ENCODE results near the gene RNF220. TPM values are rescaled to one million over a fixed set of nuclear protein-coding genes. Genes with fewer than 3 reads are reported as not detected.

Gene RNF220
- total and polyA plus RNA-seq, 10 donors: 59.0 to 126 (median 71.7) TPM

GRCh38 chr1:44454704-44455103, 49.6 kb downstream of the RNF220 start:
- intact Hi-C loops (cut with DNase I; ENCODE audit: low total_unique reads): no loop called here
- no peak for DNase-seq
- Histone ChIP-seq H3K4me3 (no peak overlapping the region), H3K4me1 (peaks cover 0 to 5% (median 0%) of the 10 kb centered on the region in 6 donors), H3K36me3 (no peaks in the 10 kb centered on the region), H3K9me3 (peaks cover 0 to 9% (median 4%) of the 10 kb centered on the region in 8 donors), H3K27me3 (replicated peaks in 1 of 7) (peaks cover 0 to 25% (median 0%) of the 10 kb centered on the region in 7 donors), H3K27ac (no peak overlapping the region)
- TF ChIP-seq CTCF (IDR thresholded peaks at IDR 0.05 in 8 of 11, conservative IDR thresholded peaks at IDR 0.05 in 3 of 11) (no peak), POLR2A (IDR thresholded peaks at IDR 0.05) (no peak), POLR2AphosphoS5 (IDR thresholded peaks at IDR 0.05) (no peak)
- WGBS, 5 donors: 92 to 96% (median 95%) methylated on average over 3 of the region's 3 CpGs

- H3K27me3 ChIP-seq (replicated peaks in 1 of 7): peaks cover 0 to 37% (median 0%) of the 10 kb centered on the region in 7 donors
- intact Hi-C loops (cut with DNase I; ENCODE audit: low total_unique reads): no loop called here
- peak overlapping the region in 3 of 8 donors; percentile 14 to 42 (median 36) for H3K27ac ChIP-seq
- TF ChIP-seq CTCF (IDR thresholded peaks at IDR 0.05 in 8 of 11, conservative IDR thresholded peaks at IDR 0.05 in 3 of 11) (no peak), POLR2AphosphoS5 (IDR thresholded peaks at IDR 0.05) (no peak), POLR2A (IDR thresholded peaks at IDR 0.05) (no peak)
- H3K9me3 ChIP-seq: peaks cover 0 to 16% (median 6%) of the 10 kb centered on the region in 8 donors
- H3K4me1 ChIP-seq: peaks cover 0 to 19% (median 0%) of the 10 kb centered on the region in 6 donors
- no peak overlapping the region for H3K4me3 ChIP-seq
- DNase-seq: no peak
- H3K36me3 ChIP-seq: no peaks in the 10 kb centered on the region
- 44 to 56% (median 49%) methylated on average over 11 to 12 of the region's 12 CpGs for WGBS, 5 donors
Observed at GRCh38 chr1:44460107-44460882, 55.2 kb downstream of the RNF220 start.

- H3K36me3 ChIP-seq: no peaks in the 10 kb centered on the region
- peaks cover 0 to 16% (median 6%) of the 10 kb centered on the region in 8 donors for H3K9me3 ChIP-seq
- no peak overlapping the region for H3K4me3 ChIP-seq
- TF ChIP-seq CTCF (IDR thresholded peaks at IDR 0.05 in 8 of 11, conservative IDR thresholded peaks at IDR 0.05 in 3 of 11): no peak
- no peak for TF ChIP-seq POLR2A (IDR thresholded peaks at IDR 0.05)
- no peak for TF ChIP-seq POLR2AphosphoS5 (IDR thresholded peaks at IDR 0.05)
- H3K27me3 ChIP-seq (replicated peaks in 1 of 7): peaks cover 0 to 23% (median 0%) of the 10 kb centered on the region in 7 donors
- no peak for DNase-seq
- H3K27ac ChIP-seq: no peak overlapping the region
- intact Hi-C loops (cut with DNase I; ENCODE audit: low total_unique reads): no loop called here
- peaks cover 0 to 14% (median 0%) of the 10 kb centered on the region in 6 donors for H3K4me1 ChIP-seq
- 82 to 92% (median 87%) methylated on average over 3 of the region's 3 CpGs for WGBS, 5 donors
Observed at GRCh38 chr1:44464361-44464760, 59.3 kb downstream of the RNF220 start.

GRCh38 chr1:44467566-44467965, 62.5 kb downstream of the RNF220 start:
- Histone ChIP-seq H3K9me3 (peaks cover 0 to 23% (median 9%) of the 10 kb centered on the region in 8 donors), H3K4me1 (peaks cover 0 to 6% (median 0%) of the 10 kb centered on the region in 6 donors), H3K27ac (no peak overlapping the region), H3K4me3 (no peak overlapping the region), H3K36me3 (no peaks in the 10 kb centered on the region), H3K27me3 (replicated peaks in 1 of 7) (peaks cover 0 to 13% (median 0%) of the 10 kb centered on the region in 7 donors)
- TF ChIP-seq CTCF (IDR thresholded peaks at IDR 0.05 in 8 of 11, conservative IDR thresholded peaks at IDR 0.05 in 3 of 11) (no peak), POLR2AphosphoS5 (IDR thresholded peaks at IDR 0.05) (no peak), POLR2A (IDR thresholded peaks at IDR 0.05) (no peak)
- intact Hi-C loops (cut with DNase I; ENCODE audit: low total_unique reads): no loop called here
- 80 to 93% (median 91%) methylated on average over 4 of the region's 4 CpGs for WGBS, 5 donors
- no peak for DNase-seq

Measured in spleen (tissue), 11 donors.